Measurements from ENCODE around the gene EMP2. TPM values are rescaled to one million over a fixed set of nuclear protein-coding genes. Genes with fewer than 3 reads are reported as not detected.
"Not testable (repeated sequence)": the region's sequence is repeated elsewhere in the genome, so short reads cannot be mapped to it uniquely, and the experiment has no call there.

EMP2 gene
- total and polyA plus RNA-seq, 2 donors (not counting 1 experiment from before 2014, with no cell fraction given): 22.5 to 36.8 TPM

DNA sequence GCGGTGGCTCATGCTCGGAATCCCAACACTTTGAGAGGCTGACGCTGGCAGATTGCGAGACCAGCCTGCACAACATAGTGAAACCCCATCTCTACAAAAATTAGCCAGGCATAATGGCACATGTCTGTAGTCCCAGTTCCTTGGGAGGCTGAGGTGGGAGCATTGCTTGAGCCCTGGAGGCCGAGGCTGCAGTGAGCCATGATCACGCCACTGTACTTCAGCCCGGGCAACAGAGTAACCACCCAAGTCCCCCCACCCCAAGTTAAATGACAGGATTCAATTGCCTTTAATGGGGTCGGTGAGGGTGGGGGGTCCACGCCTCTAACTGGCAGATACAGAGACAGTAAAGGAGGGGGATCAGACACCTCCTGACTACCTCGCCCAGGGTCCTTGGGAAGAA is 44.9 kb downstream of the EMP2 start:
- Histone ChIP-seq H3K9ac (ENCODE audit: insufficient read depth, low read length) (no peak overlapping the region), H3K4me2 (ENCODE audit: extremely low read depth, insufficient read depth, low read length) (no peak overlapping the region), H3K4me1 (ENCODE audit: control insufficient read depth, extremely low read depth, insufficient read depth, low read length) (no peaks in the 10 kb centered on the region), H3K9me3 (ENCODE audit: control insufficient read depth, insufficient read depth, low read depth, low read length) (no peaks in the 10 kb centered on the region), H3K27me3 (ENCODE audit: control insufficient read depth, insufficient read depth, low read length) (no peaks in the 10 kb centered on the region), H3K36me3 (ENCODE audit: control insufficient read depth, insufficient read depth, low read length) (peaks cover 1% of the 10 kb centered on the region), H4K20me1 (ENCODE audit: control insufficient read depth, extremely low read depth, insufficient read depth, low read length) (no peaks in the 10 kb centered on the region), H3K79me2 (ENCODE audit: control insufficient read depth, insufficient read depth, low read length) (no peaks in the 10 kb centered on the region), H3K27ac (ENCODE audit: insufficient read depth, low read length) (no peak overlapping the region), H2AFZ (ENCODE audit: low read length) (no peak overlapping the region), H3K4me3 (replicated peaks in 1 of 4; ENCODE audit: control extremely low read depth in 1 of 4, insufficient read depth in 1 of 4, low read depth in 3 of 4, low read length in 4 of 4) (no peak overlapping the region)
- TF ChIP-seq CTCF (conservative IDR thresholded peaks at IDR 0.05 in 1 of 2, IDR thresholded peaks at IDR 0.05 in 1 of 2; ENCODE audit: low read depth in 1 of 2, low read length in 2 of 2) (no peak), EZH2 (IDR thresholded peaks at IDR 0.05; ENCODE audit: low read length, missing control alignments) (no peak)
- DNase-seq (ENCODE audit: low read depth in 2 of 2): no peak

DNA sequence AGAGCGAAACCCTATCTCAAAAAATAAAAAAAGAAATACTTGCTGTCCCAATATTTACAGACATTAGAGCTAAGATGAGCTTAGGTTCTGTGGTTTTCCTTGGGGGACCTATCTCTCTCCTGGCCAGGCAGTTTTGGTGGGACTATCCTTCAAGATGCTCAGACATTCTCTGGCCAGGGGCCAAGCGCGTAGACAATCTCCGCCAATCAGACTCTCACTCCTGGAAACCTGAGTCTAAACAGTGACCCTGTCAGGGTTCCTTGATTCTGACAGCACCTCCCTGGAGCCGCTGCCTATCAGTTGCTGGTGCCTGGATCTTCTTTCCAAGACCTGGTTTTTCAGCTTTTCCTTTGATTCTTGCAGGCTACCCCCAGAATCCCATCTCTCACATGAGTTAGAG is 45.6 kb downstream of the EMP2 start:
- Histone ChIP-seq H3K27ac (ENCODE audit: insufficient read depth, low read length) (no peak overlapping the region), H3K36me3 (ENCODE audit: control insufficient read depth, insufficient read depth, low read length) (no peaks in the 10 kb centered on the region), H4K20me1 (ENCODE audit: control insufficient read depth, extremely low read depth, insufficient read depth, low read length) (no peaks in the 10 kb centered on the region), H3K9me3 (ENCODE audit: control insufficient read depth, insufficient read depth, low read depth, low read length) (no peaks in the 10 kb centered on the region), H3K27me3 (ENCODE audit: control insufficient read depth, insufficient read depth, low read length) (no peaks in the 10 kb centered on the region), H2AFZ (ENCODE audit: low read length) (no peak overlapping the region), H3K9ac (ENCODE audit: insufficient read depth, low read length) (no peak overlapping the region), H3K79me2 (ENCODE audit: control insufficient read depth, insufficient read depth, low read length) (no peaks in the 10 kb centered on the region), H3K4me1 (ENCODE audit: control insufficient read depth, extremely low read depth, insufficient read depth, low read length) (no peaks in the 10 kb centered on the region), H3K4me2 (ENCODE audit: extremely low read depth, insufficient read depth, low read length) (no peak overlapping the region), H3K4me3 (replicated peaks in 1 of 4; ENCODE audit: control extremely low read depth in 1 of 4, insufficient read depth in 1 of 4, low read depth in 3 of 4, low read length in 4 of 4) (no peak overlapping the region)
- no peak for TF ChIP-seq EZH2 (IDR thresholded peaks at IDR 0.05; ENCODE audit: low read length, missing control alignments)
- TF ChIP-seq CTCF (conservative IDR thresholded peaks at IDR 0.05 in 1 of 2, IDR thresholded peaks at IDR 0.05 in 1 of 2; ENCODE audit: low read depth in 1 of 2, low read length in 2 of 2): no peak
- DNase-seq (ENCODE audit: low read depth in 2 of 2): no peak

DNA sequence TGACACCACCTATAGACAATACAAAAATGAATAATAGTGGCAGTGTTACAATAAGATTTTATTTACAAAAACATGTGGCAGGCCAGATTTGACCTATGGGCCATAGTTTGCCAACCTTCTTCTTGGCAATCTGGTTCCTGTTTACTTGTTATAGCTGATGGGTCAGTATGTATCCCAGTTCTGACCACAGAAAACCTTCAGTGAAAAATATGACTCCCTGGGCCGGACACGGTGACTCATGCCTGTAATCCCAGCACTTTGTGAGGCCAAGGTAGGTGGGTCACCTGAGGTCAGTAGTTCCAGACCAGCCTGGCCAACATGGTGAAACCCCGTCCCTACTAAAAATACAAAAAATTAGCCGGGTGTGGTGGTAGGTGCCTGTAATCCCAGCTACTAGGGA is 46.8 kb downstream of the EMP2 start:
- not testable (repeated sequence) for H3K36me3 ChIP-seq (ENCODE audit: control insufficient read depth, insufficient read depth, low read length); H3K4me2 ChIP-seq (ENCODE audit: extremely low read depth, insufficient read depth, low read length); H3K27me3 ChIP-seq (ENCODE audit: control insufficient read depth, insufficient read depth, low read length); H3K79me2 ChIP-seq (ENCODE audit: control insufficient read depth, insufficient read depth, low read length); H3K9ac ChIP-seq (ENCODE audit: insufficient read depth, low read length); H3K4me3 ChIP-seq (replicated peaks in 1 of 4; ENCODE audit: control extremely low read depth in 1 of 4, insufficient read depth in 1 of 4, low read depth in 3 of 4, low read length in 4 of 4); H3K4me1 ChIP-seq (ENCODE audit: control insufficient read depth, extremely low read depth, insufficient read depth, low read length); H3K9me3 ChIP-seq (ENCODE audit: control insufficient read depth, insufficient read depth, low read depth, low read length); H2AFZ ChIP-seq (ENCODE audit: low read length); H4K20me1 ChIP-seq (ENCODE audit: control insufficient read depth, extremely low read depth, insufficient read depth, low read length)
- DNase-seq (ENCODE audit: low read depth in 2 of 2): peak; percentile 15 to 26
- peak overlapping the region; percentile 16 for H3K27ac ChIP-seq (ENCODE audit: insufficient read depth, low read length)

Measured in fibroblast of lung (primary cell).